ENCODE measurements around the gene PGA4. TPM values are rescaled to one million over a fixed set of nuclear protein-coding genes. Genes with fewer than 3 reads are reported as not detected.
"Not testable (repeated sequence)": the region's sequence is repeated elsewhere in the genome, so short reads cannot be mapped to it uniquely, and the experiment has no call there.

Gene PGA4
- total and polyA plus RNA-seq, 2 of the 8 experiments (the other 6 are each of a cell fraction or from before 2014, with no cell fraction given), result 1.3 TPM; not detected in 1

GRCh38 chr11:61237130-61237529, 15.0 kb downstream of the PGA4 start:
- H3K14ac ChIP-seq (ENCODE audit: insufficient read length); H2BK5ac ChIP-seq (ENCODE audit: low read depth, low read length); H2BK12ac ChIP-seq (ENCODE audit: low read depth, low read length); H3K9ac ChIP-seq (replicated peaks in 1 of 4; ENCODE audit: extremely low read depth in 1 of 4, low read depth in 3 of 4, low read length in 3 of 4); H3K9me3 ChIP-seq (ENCODE audit: insufficient read depth in 2 of 2, low read depth in 1 of 2, low read length in 1 of 2); H3K18ac ChIP-seq (ENCODE audit: extremely low read depth, low read length); H3K4me1 ChIP-seq (replicated peaks in 1 of 4; ENCODE audit: control insufficient read depth in 3 of 4, insufficient read depth in 4 of 4, low read length in 3 of 4); H2AK5ac ChIP-seq (ENCODE audit: low read depth, low read length); CTCF ChIA-PET (ENCODE audit: partially characterized antibody); H3K4me2 ChIP-seq (ENCODE audit: insufficient read depth in 1 of 2, low read depth in 2 of 2, low read length in 2 of 2); H2AFZ ChIP-seq (ENCODE audit: low read length); H4K5ac ChIP-seq (ENCODE audit: insufficient read length, low read depth, low read length); H3K79me2 ChIP-seq (ENCODE audit: control insufficient read depth in 1 of 2, insufficient read depth in 2 of 2, low read length in 2 of 2); H3K4me3 ChIP-seq (ENCODE audit: extremely low read depth in 1 of 4, insufficient read depth in 2 of 4, low read depth in 3 of 4, low read length in 4 of 4); H3K23me2 ChIP-seq (ENCODE audit: low read depth, low read length); POLR2A ChIA-PET (ENCODE audit: partially characterized antibody); H2BK20ac ChIP-seq (ENCODE audit: low read length); H2BK15ac ChIP-seq (ENCODE audit: low read length); H2BK120ac ChIP-seq (replicated peaks; ENCODE audit: low read depth, low read length); DNase-seq (ENCODE audit: low read depth in 1 of 2, low spot score in 2 of 2); H3K56ac ChIP-seq (replicated peaks; ENCODE audit: insufficient read length, low read depth, low read length); H4K91ac ChIP-seq (replicated peaks; ENCODE audit: insufficient read length, low read length); H3K4ac ChIP-seq (replicated peaks; ENCODE audit: insufficient read length, low read depth, low read length); H3K36me3 ChIP-seq (ENCODE audit: control insufficient read depth in 2 of 4, insufficient read depth in 4 of 4, low read length in 3 of 4); H3K23ac ChIP-seq (ENCODE audit: insufficient read length); H3K27ac ChIP-seq (ENCODE audit: low read depth, low read length); H4K20me1 ChIP-seq (replicated peaks in 1 of 2; ENCODE audit: control insufficient read depth in 1 of 2, insufficient read depth in 2 of 2, low read length in 2 of 2); H3K27me3 ChIP-seq (replicated peaks in 1 of 4; ENCODE audit: control insufficient read depth in 3 of 4, extremely low read depth in 1 of 4, insufficient read depth in 3 of 4, low read length in 3 of 4); FAIRE-seq; H4K8ac ChIP-seq (ENCODE audit: extremely low read depth, insufficient read depth, low read length); H3K79me1 ChIP-seq (ENCODE audit: low read depth, low read length): not testable (repeated sequence)
- WGBS, 2 experiments (ENCODE audit: extremely low coverage in 1 of 2, insufficient coverage in 1 of 2, insufficient read length in 1 of 2, insufficient replicate concordance in 2 of 2, low coverage in 1 of 2, low lambda C conversion rate in 2 of 2, missing lambda C conversion rate in 1 of 2), result no CpG with 5 or more reads among the region's 4 CpGs

- CTCF ChIA-PET (ENCODE audit: partially characterized antibody), result interaction anchor here (1.0 kb wide), 1 partner anchor 14 kb away, joined by 7 read pairs; no protein-coding TSS in a partner anchor
- H3K79me2 ChIP-seq (ENCODE audit: control insufficient read depth in 1 of 2, insufficient read depth in 2 of 2, low read length in 2 of 2); H2BK12ac ChIP-seq (ENCODE audit: low read depth, low read length); H2BK5ac ChIP-seq (ENCODE audit: low read depth, low read length); H3K18ac ChIP-seq (ENCODE audit: extremely low read depth, low read length); H3K36me3 ChIP-seq (ENCODE audit: control insufficient read depth in 2 of 4, insufficient read depth in 4 of 4, low read length in 3 of 4); H3K9ac ChIP-seq (replicated peaks in 1 of 4; ENCODE audit: extremely low read depth in 1 of 4, low read depth in 3 of 4, low read length in 3 of 4); H3K23me2 ChIP-seq (ENCODE audit: low read depth, low read length); FAIRE-seq; H2AFZ ChIP-seq (ENCODE audit: low read length); H4K5ac ChIP-seq (ENCODE audit: insufficient read length, low read depth, low read length); H4K8ac ChIP-seq (ENCODE audit: extremely low read depth, insufficient read depth, low read length); H2AK5ac ChIP-seq (ENCODE audit: low read depth, low read length); H3K4me1 ChIP-seq (replicated peaks in 1 of 4; ENCODE audit: control insufficient read depth in 3 of 4, insufficient read depth in 4 of 4, low read length in 3 of 4); H4K20me1 ChIP-seq (replicated peaks in 1 of 2; ENCODE audit: control insufficient read depth in 1 of 2, insufficient read depth in 2 of 2, low read length in 2 of 2); H3K56ac ChIP-seq (replicated peaks; ENCODE audit: insufficient read length, low read depth, low read length); H2BK20ac ChIP-seq (ENCODE audit: low read length); H4K91ac ChIP-seq (replicated peaks; ENCODE audit: insufficient read length, low read length); POLR2A ChIA-PET (ENCODE audit: partially characterized antibody); H3K9me3 ChIP-seq (ENCODE audit: insufficient read depth in 2 of 2, low read depth in 1 of 2, low read length in 1 of 2); H3K27ac ChIP-seq (ENCODE audit: low read depth, low read length); H3K4me2 ChIP-seq (ENCODE audit: insufficient read depth in 1 of 2, low read depth in 2 of 2, low read length in 2 of 2); H3K27me3 ChIP-seq (replicated peaks in 1 of 4; ENCODE audit: control insufficient read depth in 3 of 4, extremely low read depth in 1 of 4, insufficient read depth in 3 of 4, low read length in 3 of 4); H3K4ac ChIP-seq (replicated peaks; ENCODE audit: insufficient read length, low read depth, low read length); H3K23ac ChIP-seq (ENCODE audit: insufficient read length); H2BK120ac ChIP-seq (replicated peaks; ENCODE audit: low read depth, low read length); DNase-seq (ENCODE audit: low read depth in 1 of 2, low spot score in 2 of 2); H3K79me1 ChIP-seq (ENCODE audit: low read depth, low read length); H2BK15ac ChIP-seq (ENCODE audit: low read length); H3K4me3 ChIP-seq (ENCODE audit: extremely low read depth in 1 of 4, insufficient read depth in 2 of 4, low read depth in 3 of 4, low read length in 4 of 4); H3K14ac ChIP-seq (ENCODE audit: insufficient read length): not testable (repeated sequence)
- 78% methylated on average over 7 of the region's 8 CpGs; no CpG with 5 or more reads in 1 of the 2 experiments for WGBS, 2 experiments (ENCODE audit: extremely low coverage in 1 of 2, insufficient coverage in 1 of 2, insufficient read length in 1 of 2, insufficient replicate concordance in 2 of 2, low coverage in 1 of 2, low lambda C conversion rate in 2 of 2, missing lambda C conversion rate in 1 of 2)
Observed at GRCh38 chr11:61240288-61240687, 18.1 kb downstream of the PGA4 start.
